Left lung (tissue), 10 donors: ENCODE data around the gene NUDT3. TPM values are rescaled to one million over a fixed set of nuclear protein-coding genes. Genes with fewer than 3 reads are reported as not detected.

ENCODE experiments used
- ATAC-seq: fragments of 200-7000 bp; cut with Tn5 transposase; one replicate; pipeline ENCODE4 v1.9.1; 2020; ENCODE audit warnings: moderate library complexity
- DNase-seq, 4 donors: peaks; one replicate each; pipeline ENCODE4 v3.0.0-alpha.2; 2013 to 2020
- H3K27ac ChIP-seq, 2 donors: fragments of 200-600 bp; sonication (generic) in 1 of 2; one replicate each; pipeline versions ENCODE4 v1.5.0 to v1.8.0; 2020 to 2021
- H3K27me3 ChIP-seq, 2 donors: fragments of 200-600 bp; sonication (generic) in 1 of 2; one replicate each; pipeline versions ENCODE4 v1.5.0 to v1.8.0; 2020 to 2021
- H3K36me3 ChIP-seq, 2 donors: fragments of 200-600 bp; sonication (generic) in 1 of 2; one replicate each; pipeline versions ENCODE4 v1.5.0 to v1.8.0; 2020 to 2021
- H3K4me1 ChIP-seq, 2 donors: fragments of 200-600 bp; one replicate each; pipeline ENCODE4 v1.8.0; 2021
- H3K4me3 ChIP-seq, 2 donors: fragments of 200-600 bp; sonication (generic) in 1 of 2; one replicate each; pipeline versions ENCODE4 v1.5.0 to v1.8.0; 2020 to 2021; ENCODE audit warnings: mild to moderate bottlenecking in 1 of 2
- H3K9me3 ChIP-seq, 2 donors: fragments of 200-600 bp; sonication (generic) in 1 of 2; one replicate each; pipeline versions ENCODE4 v1.5.0 to v1.8.0; 2020 to 2021
- intact Hi-C, 2 donors: fragments of 100-400 bp; cut with DNase I; formaldehyde crosslinking; loops; one replicate each; pipeline versions ENCODE4 v1.11.2 to v1.14.2; 2022
- polyA plus RNA-seq, 6 donors: library from polyadenylated mRNA; unstranded; fragments of 120-200 nt; gene quantifications; one replicate each; pipeline ENCODE4 v1.2.1, GENCODE V29; 2013; ENCODE audit not compliant: insufficient read length in 6 of 6
- total RNA-seq, 2 donors: library from RNA; stranded (reverse); fragmentation: NEBNext Ultra II Directional; extraction: Animal tissue kit (Norgen Biotek cat#: 25700); gene quantifications; one replicate each; pipeline ENCODE4 v1.2.1, GENCODE V29; 2021
- TF ChIP-seq, protein P1 (sequence below), 2 donors: fragments of 200-600 bp; sonication (generic) in 1 of 2; IDR thresholded peaks; one replicate each; pipeline versions ENCODE4 v1.5.0 to v1.8.0; 2021; ENCODE audit warnings: antibody characterized with exemption in 2 of 2
- donor health status: DM: no; HTN: yes; CAD: no.
- donor health status: DM: no; HTN: no; CAD: no.

The NUDT3 gene
- total and polyA plus RNA-seq, 8 donors = 10.5 to 27.9 (median 14.9) TPM

DNA sequence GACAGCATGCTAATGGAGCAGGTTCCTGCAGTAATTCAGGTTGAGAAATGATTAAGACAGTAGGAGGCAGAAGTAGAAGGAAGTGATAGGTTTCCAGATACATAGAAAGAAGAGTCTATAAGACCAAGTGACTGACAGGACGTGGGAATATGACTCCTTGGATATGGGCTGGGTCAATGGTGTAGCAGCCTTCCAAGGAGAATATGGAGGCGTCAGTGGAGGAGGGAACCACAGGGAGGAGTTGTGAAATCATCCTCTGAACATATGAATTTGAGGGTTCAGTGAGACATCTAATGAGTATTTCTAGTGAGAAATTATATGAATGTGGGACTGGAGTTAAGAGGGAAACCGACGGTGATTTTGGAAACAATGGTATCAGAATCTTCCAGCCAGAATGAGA lies 43.3 kb downstream of the NUDT3 start:
- no peaks in the 10 kb centered on the region for H3K36me3 ChIP-seq
- H3K4me3 ChIP-seq = no peak overlapping the region
- intact Hi-C loops = no loop called here
- DNase-seq (no peak), ATAC-seq (no peak)
- H3K27me3 ChIP-seq = no peaks in the 10 kb centered on the region
- H3K27ac ChIP-seq = no peak overlapping the region
- peaks cover 0 to 61% of the 10 kb centered on the region in 2 donors for H3K4me1 ChIP-seq
- TF ChIP-seq, protein P1, sequence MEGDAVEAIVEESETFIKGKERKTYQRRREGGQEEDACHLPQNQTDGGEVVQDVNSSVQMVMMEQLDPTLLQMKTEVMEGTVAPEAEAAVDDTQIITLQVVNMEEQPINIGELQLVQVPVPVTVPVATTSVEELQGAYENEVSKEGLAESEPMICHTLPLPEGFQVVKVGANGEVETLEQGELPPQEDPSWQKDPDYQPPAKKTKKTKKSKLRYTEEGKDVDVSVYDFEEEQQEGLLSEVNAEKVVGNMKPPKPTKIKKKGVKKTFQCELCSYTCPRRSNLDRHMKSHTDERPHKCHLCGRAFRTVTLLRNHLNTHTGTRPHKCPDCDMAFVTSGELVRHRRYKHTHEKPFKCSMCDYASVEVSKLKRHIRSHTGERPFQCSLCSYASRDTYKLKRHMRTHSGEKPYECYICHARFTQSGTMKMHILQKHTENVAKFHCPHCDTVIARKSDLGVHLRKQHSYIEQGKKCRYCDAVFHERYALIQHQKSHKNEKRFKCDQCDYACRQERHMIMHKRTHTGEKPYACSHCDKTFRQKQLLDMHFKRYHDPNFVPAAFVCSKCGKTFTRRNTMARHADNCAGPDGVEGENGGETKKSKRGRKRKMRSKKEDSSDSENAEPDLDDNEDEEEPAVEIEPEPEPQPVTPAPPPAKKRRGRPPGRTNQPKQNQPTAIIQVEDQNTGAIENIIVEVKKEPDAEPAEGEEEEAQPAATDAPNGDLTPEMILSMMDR (IDR thresholded peaks at IDR 0.05) = no peak
- no peaks in the 10 kb centered on the region for H3K9me3 ChIP-seq

DNA sequence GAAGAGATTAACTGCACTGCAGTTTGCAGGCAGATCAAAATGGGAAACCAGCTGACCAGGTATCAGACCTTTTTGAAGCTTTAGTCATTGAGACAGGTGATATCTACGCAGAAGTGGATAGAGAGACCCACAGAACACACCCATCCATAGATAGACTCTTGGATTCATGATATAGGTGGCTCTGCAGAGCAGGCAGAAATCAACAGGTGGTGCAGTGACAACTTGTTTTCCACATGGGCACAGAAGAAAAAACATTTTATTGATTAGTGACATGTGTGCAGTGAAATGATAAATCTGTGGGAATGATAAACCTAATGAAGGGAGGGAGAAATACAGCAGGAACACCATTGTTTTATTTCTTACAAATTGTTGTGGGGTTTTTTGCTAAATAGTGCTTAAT lies 45.2 kb downstream of the NUDT3 start:
- intact Hi-C loops = no loop called here
- ATAC-seq (no peak), DNase-seq (no peak)
- H3K36me3 ChIP-seq = no peaks in the 10 kb centered on the region
- TF ChIP-seq, protein P1 (IDR thresholded peaks at IDR 0.05) = no peak
- H3K9me3 ChIP-seq = no peaks in the 10 kb centered on the region
- peaks cover 0 to 66% of the 10 kb centered on the region in 2 donors for H3K4me1 ChIP-seq
- H3K27ac ChIP-seq = no peak overlapping the region
- no peaks in the 10 kb centered on the region for H3K27me3 ChIP-seq
- no peak overlapping the region for H3K4me3 ChIP-seq

DNA sequence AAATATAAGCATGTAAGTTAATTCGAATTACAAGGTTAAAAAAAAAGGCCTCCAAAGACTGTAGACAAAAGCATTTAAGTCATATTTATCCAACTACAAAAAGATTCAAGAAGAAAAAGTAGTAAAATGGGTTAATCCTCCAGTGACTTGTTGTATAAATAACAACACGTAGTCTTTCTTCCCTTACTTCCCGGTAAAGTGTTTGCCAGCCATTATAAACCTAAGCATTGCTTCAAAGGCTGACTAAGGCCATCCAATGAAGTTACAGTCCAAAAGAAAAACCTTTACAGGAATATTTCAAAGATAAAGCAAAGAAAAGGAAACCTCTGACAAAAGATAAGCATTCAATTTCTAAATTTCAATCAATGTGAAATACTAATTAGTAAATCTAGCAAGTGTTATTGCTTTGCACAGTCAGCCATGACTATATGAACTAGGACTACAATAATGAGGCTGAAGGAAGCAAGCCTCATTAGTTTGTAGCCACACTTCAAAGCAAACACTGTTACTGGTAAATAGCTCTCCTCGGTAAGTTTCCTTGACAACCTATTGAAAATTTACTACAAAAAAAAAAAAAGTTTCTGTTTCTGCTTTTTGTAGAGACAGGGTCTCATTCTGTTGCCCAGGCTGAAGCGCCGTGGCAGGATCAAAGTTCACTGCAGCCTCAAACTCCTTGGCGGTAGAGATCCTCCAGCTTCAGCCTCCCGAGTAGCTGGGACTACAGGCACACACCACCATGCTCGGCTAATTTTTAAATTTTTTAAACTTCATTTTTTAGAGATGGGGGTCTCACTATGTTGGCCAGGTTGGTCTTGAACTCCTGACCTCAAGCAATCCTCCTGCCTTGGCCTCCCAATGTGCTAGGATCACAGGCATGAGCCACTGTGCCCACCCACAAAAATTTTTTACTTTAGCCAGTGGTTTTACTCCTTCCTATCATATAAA lies 46.0 kb downstream of the NUDT3 start:
- TF ChIP-seq, protein P1 (IDR thresholded peaks at IDR 0.05) = no peak

DNA sequence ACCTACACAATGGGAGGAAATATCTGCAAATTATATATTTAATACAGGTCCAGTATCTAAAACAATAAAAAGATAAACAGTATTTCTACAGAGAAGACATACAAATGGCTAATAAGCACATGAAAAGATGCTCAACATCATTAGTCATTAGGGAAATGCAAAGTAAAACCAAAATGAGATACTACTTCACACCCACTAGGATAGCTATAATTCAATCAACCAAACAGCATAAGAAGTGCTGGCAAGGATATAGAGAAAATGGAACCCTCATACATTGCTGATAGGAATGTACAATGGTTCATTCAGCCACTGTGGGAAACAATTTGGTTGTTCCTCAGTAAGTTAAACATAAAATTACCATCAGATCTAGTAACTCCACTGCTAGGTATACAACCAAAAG lies 48.7 kb downstream of the NUDT3 start:
- H3K4me1 ChIP-seq = peaks cover 18 to 72% of the 10 kb centered on the region in 2 donors
- no peaks in the 10 kb centered on the region for H3K9me3 ChIP-seq

More for the DNA sequence above, 46.0 kb downstream of the NUDT3 start:
- ATAC-seq = no peak
- peaks cover 3 to 69% of the 10 kb centered on the region in 2 donors for H3K4me1 ChIP-seq
- no peak overlapping the region for H3K27ac ChIP-seq
- no peaks in the 10 kb centered on the region for H3K9me3 ChIP-seq
- H3K4me3 ChIP-seq = no peak overlapping the region
- intact Hi-C loops = no loop called here
- H3K36me3 ChIP-seq = no peaks in the 10 kb centered on the region
- H3K27me3 ChIP-seq = no peaks in the 10 kb centered on the region
- no peak for DNase-seq

DNA sequence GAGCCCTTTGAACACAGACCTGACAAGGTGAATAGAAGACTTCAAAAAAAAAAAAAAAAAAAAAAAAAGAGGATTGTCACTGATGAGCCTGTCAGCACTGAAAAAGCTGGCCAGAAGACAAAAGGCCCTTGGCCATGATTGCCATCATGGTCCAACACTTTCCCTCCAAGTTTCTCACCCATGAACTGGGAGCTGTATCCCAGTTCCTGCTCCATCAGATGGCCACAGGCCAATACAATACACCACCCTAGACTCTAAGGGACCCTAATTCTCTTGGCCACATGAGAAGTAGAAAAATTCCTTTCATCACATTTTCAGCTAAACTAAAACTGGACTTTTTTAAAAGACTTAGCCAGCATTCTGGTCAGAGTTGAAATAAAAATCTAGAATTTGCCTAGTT lies 50.2 kb downstream of the NUDT3 start:
- Histone ChIP-seq H3K27ac (peak overlapping the region in 1 of 2 donors; percentile 20), H3K4me1 (peaks cover 30 to 85% of the 10 kb centered on the region in 2 donors), H3K4me3 (no peak overlapping the region), H3K27me3 (no peaks in the 10 kb centered on the region), H3K36me3 (peaks cover 0 to 3% of the 10 kb centered on the region in 2 donors), H3K9me3 (no peaks in the 10 kb centered on the region)
- intact Hi-C loops = no loop called here
- DNase-seq (no peak), ATAC-seq (no peak)
- TF ChIP-seq, protein P1 (IDR thresholded peaks at IDR 0.05) = no peak

More for the DNA sequence above, 48.7 kb downstream of the NUDT3 start:
- Histone ChIP-seq H3K27me3 (no peaks in the 10 kb centered on the region), H3K27ac (peak overlapping the region in 1 of 2 donors; percentile 69), H3K36me3 (peaks cover 0 to 3% of the 10 kb centered on the region in 2 donors), H3K4me3 (no peak overlapping the region)
- DNase-seq (no peak), ATAC-seq (no peak)
- intact Hi-C loops = no loop called here
- TF ChIP-seq, protein P1 (IDR thresholded peaks at IDR 0.05) = no peak
